Mesenchymal stem cell (in vitro differentiated cells and primary cell): ENCODE measurements around the gene NT5DC3.
A peak's percentile ranks its signal among the peaks of the same experiment; 100 is the strongest.

Experiments used
- DNase-seq: peaks from one replicate; pipeline ENCODE4 v3.0.0-alpha.2; 2013
- H2AFZ ChIP-seq: one replicate; pipeline ENCODE4 v1.6.1; 2013; ENCODE audit warnings: low read depth, mild to moderate bottlenecking, control low read depth, inconsistent platforms, low read length, moderate library complexity
- H2AK5ac ChIP-seq: 2 replicates; pipeline ENCODE4 v1.6.1; 2013; ENCODE audit warnings: low read length, moderate library complexity, mild to moderate bottlenecking, inconsistent platforms; ENCODE audit not compliant: severe bottlenecking
- H2BK120ac ChIP-seq: one replicate; pipeline ENCODE4 v1.6.1; 2013; ENCODE audit warnings: low read depth, mild to moderate bottlenecking, inconsistent platforms, low read length, moderate library complexity
- H2BK12ac ChIP-seq, 2 experiments: one replicate each; pipeline ENCODE4 v1.6.1; 2013; ENCODE audit warnings: inconsistent platforms in 2 of 2, low read length in 2 of 2, mild to moderate bottlenecking in 2 of 2, moderate library complexity in 2 of 2, control low read depth in 1 of 2
- H2BK15ac ChIP-seq: one replicate; pipeline ENCODE4 v1.6.1; 2013; ENCODE audit warnings: mild to moderate bottlenecking, low read depth, inconsistent platforms; ENCODE audit not compliant: poor library complexity, severe bottlenecking
- H2BK5ac ChIP-seq: 2 replicates; pipeline ENCODE4 v1.6.1; 2013; ENCODE audit warnings: low read depth, mild to moderate bottlenecking, low read length, control low read depth, inconsistent platforms; ENCODE audit not compliant: poor library complexity, severe bottlenecking
- H3K14ac ChIP-seq, 2 experiments: one replicate each; pipeline ENCODE4 v1.6.1; 2013; ENCODE audit warnings: inconsistent platforms in 2 of 2, low read length in 2 of 2, control low read depth in 1 of 2, mild to moderate bottlenecking in 1 of 2, moderate library complexity in 1 of 2
- H3K18ac ChIP-seq, 2 experiments: one replicate each; pipeline ENCODE4 v1.6.1; 2013; ENCODE audit warnings: inconsistent platforms in 2 of 2, low read length in 2 of 2, control low read depth in 1 of 2, low read depth in 1 of 2, mild to moderate bottlenecking in 1 of 2
- H3K23ac ChIP-seq, 2 experiments: one replicate each; pipeline ENCODE4 v1.6.1; 2013; ENCODE audit warnings: inconsistent platforms in 2 of 2, low read length in 2 of 2, mild to moderate bottlenecking in 2 of 2, moderate library complexity in 2 of 2, control low read depth in 1 of 2
- H3K27ac ChIP-seq: 2 replicates; pipeline ENCODE4 v1.5.1; 2013; ENCODE audit warnings: mild to moderate bottlenecking, moderate library complexity, low read length, control low read depth, inconsistent platforms; ENCODE audit not compliant: poor library complexity, severe bottlenecking
- H3K27me3 ChIP-seq, 2 experiments: 2 replicates each; pipeline versions ENCODE4 v1.6.1 to v1.7.0; 2013; ENCODE audit warnings: low read length in 2 of 2, mild to moderate bottlenecking in 2 of 2, moderate library complexity in 2 of 2, control low read depth in 1 of 2, inconsistent platforms in 1 of 2; ENCODE audit not compliant: control insufficient read depth in 1 of 2, insufficient read depth in 1 of 2
- H3K36me3 ChIP-seq, 2 experiments: 2 replicates each; pipeline versions ENCODE4 v1.6.1 to v1.7.0; 2013; ENCODE audit warnings: low read length in 2 of 2, control low read depth in 1 of 2, inconsistent platforms in 1 of 2, low read depth in 1 of 2, mild to moderate bottlenecking in 1 of 2; ENCODE audit not compliant: insufficient read depth in 2 of 2, control insufficient read depth in 1 of 2
- H3K4ac ChIP-seq, 2 experiments: one replicate each; pipeline ENCODE4 v1.6.1; 2013; ENCODE audit warnings: inconsistent platforms in 2 of 2, low read length in 2 of 2, mild to moderate bottlenecking in 2 of 2, moderate library complexity in 2 of 2, control low read depth in 1 of 2, low read depth in 1 of 2
- H3K4me1 ChIP-seq: 2 replicates; pipeline ENCODE4 v1.6.1; 2013; ENCODE audit warnings: low read depth, low read length, control low read depth; ENCODE audit not compliant: control insufficient read depth, insufficient read depth
- H3K4me2 ChIP-seq: 2 replicates; pipeline ENCODE4 v1.6.1; 2013; ENCODE audit warnings: low read length, mild to moderate bottlenecking, inconsistent platforms; ENCODE audit not compliant: poor library complexity, severe bottlenecking
- H3K4me3 ChIP-seq, 2 experiments: 2 replicates each; pipeline versions ENCODE4 v1.5.1 to v1.7.0; 2013; ENCODE audit warnings: low read length in 2 of 2, mild to moderate bottlenecking in 2 of 2, control low read depth in 1 of 2, low read depth in 1 of 2; ENCODE audit not compliant: insufficient read depth in 1 of 2
- H3K79me1 ChIP-seq: replicated peaks from 2 replicates; pipeline ENCODE4 v1.6.1; 2013; ENCODE audit warnings: mild to moderate bottlenecking, control low read depth, low read length, inconsistent platforms; ENCODE audit not compliant: poor library complexity, severe bottlenecking
- H3K9ac ChIP-seq: 2 replicates; pipeline ENCODE4 v1.7.0; 2013; ENCODE audit warnings: mild to moderate bottlenecking, low read length, moderate library complexity
- H3K9me3 ChIP-seq: 2 replicates; pipeline ENCODE4 v1.7.0; 2013; ENCODE audit warnings: mild to moderate bottlenecking, low read length; ENCODE audit not compliant: control insufficient read depth
- H4K8ac ChIP-seq: one replicate; pipeline ENCODE4 v1.6.1; 2013; ENCODE audit warnings: inconsistent platforms, mild to moderate bottlenecking, low read length, moderate library complexity
- H4K91ac ChIP-seq: one replicate; pipeline ENCODE4 v1.6.1; 2013; ENCODE audit warnings: mild to moderate bottlenecking, low read length, inconsistent platforms
- WGBS: methylation state at CpG from one replicate; pipeline ENCODE4 v1.1.7; 2013; ENCODE audit warnings: mixed read lengths; 5-methylcytosine and 5-hydroxymethylcytosine counted together

NT5DC3 gene

GRCh38 chr12:103875666-103876065 is 34.6 kb upstream of the NT5DC3 start:
- Histone ChIP-seq H3K14ac (no peak overlapping the region), H3K18ac (no peak overlapping the region), H4K91ac (no peak overlapping the region), H2BK5ac (no peak overlapping the region), H2BK120ac (no peak overlapping the region), H3K4me1 (peaks cover 2% of the 10 kb centered on the region), H3K4me2 (no peak overlapping the region), H3K4me3 (no peak overlapping the region), H3K36me3 (no peaks in the 10 kb centered on the region), H2AK5ac (no peak overlapping the region), H2BK12ac (no peak overlapping the region), H3K9ac (no peak overlapping the region), H4K8ac (no peak overlapping the region), H3K4ac (no peak overlapping the region), H3K27ac (no peak overlapping the region), H3K23ac (no peak overlapping the region), H2AFZ (no peak overlapping the region), H3K27me3 (no peaks in the 10 kb centered on the region), H3K79me1 (no peaks in the 10 kb centered on the region), H2BK15ac (no peak overlapping the region), H3K9me3 (no peaks in the 10 kb centered on the region)
- WGBS = no CpG with 5 or more reads among the region's 1 CpG
- no peak for DNase-seq

GRCh38 chr12:103868215-103868614 is 27.2 kb upstream of the NT5DC3 start:
- Histone ChIP-seq H3K4me2 (no peak overlapping the region), H3K36me3 (no peaks in the 10 kb centered on the region), H3K9ac (no peak overlapping the region), H2BK120ac (no peak overlapping the region), H3K23ac (no peak overlapping the region), H2AFZ (no peak overlapping the region), H3K18ac (no peak overlapping the region), H3K14ac (no peak overlapping the region), H2BK15ac (no peak overlapping the region), H2BK5ac (no peak overlapping the region), H3K27ac (no peak overlapping the region), H2BK12ac (no peak overlapping the region), H3K9me3 (no peaks in the 10 kb centered on the region), H4K91ac (no peak overlapping the region), H3K27me3 (no peaks in the 10 kb centered on the region), H4K8ac (no peak overlapping the region), H2AK5ac (no peak overlapping the region), H3K79me1 (no peaks in the 10 kb centered on the region), H3K4ac (no peak overlapping the region), H3K4me3 (no peak overlapping the region), H3K4me1 (peaks cover 2% of the 10 kb centered on the region)
- no peak for DNase-seq

GRCh38 chr12:103865151-103865730 is 24.2 kb upstream of the NT5DC3 start:
- WGBS = 96% methylated on average over 2 of the region's 2 CpGs
- Histone ChIP-seq H3K79me1 (no peaks in the 10 kb centered on the region), H3K9me3 (no peaks in the 10 kb centered on the region), H3K18ac (peak overlapping the region in 1 of 2 experiments; percentile 44), H3K4me3 (no peak overlapping the region), H3K4me2 (no peak overlapping the region), H2BK12ac (peak overlapping the region in 1 of 2 experiments; percentile 56), H3K36me3 (no peaks in the 10 kb centered on the region), H4K91ac (peak overlapping the region; percentile 78), H3K4me1 (peaks cover 2% of the 10 kb centered on the region), H3K4ac (no peak overlapping the region), H2BK5ac (no peak overlapping the region), H3K23ac (no peak overlapping the region), H3K27ac (no peak overlapping the region), H3K27me3 (no peaks in the 10 kb centered on the region), H3K9ac (no peak overlapping the region), H2AFZ (no peak overlapping the region), H2BK120ac (no peak overlapping the region), H3K14ac (no peak overlapping the region), H4K8ac (no peak overlapping the region), H2AK5ac (peak overlapping the region; percentile 33), H2BK15ac (no peak overlapping the region)
- DNase-seq = no peak

GRCh38 chr12:103864710-103865109 is 23.7 kb upstream of the NT5DC3 start:
- H3K4ac ChIP-seq = no peak overlapping the region
- H3K36me3 ChIP-seq = no peaks in the 10 kb centered on the region
- H3K4me2 ChIP-seq = no peak overlapping the region
- peaks cover 7% of the 10 kb centered on the region for H3K4me1 ChIP-seq
- peak overlapping the region; percentile 33 for H2AK5ac ChIP-seq
- H4K8ac ChIP-seq = no peak overlapping the region
- H3K9me3 ChIP-seq = no peaks in the 10 kb centered on the region
- H2BK120ac ChIP-seq = no peak overlapping the region
- peak overlapping the region; percentile 78 for H4K91ac ChIP-seq
- H3K4me3 ChIP-seq = no peak overlapping the region
- H3K79me1 ChIP-seq = no peaks in the 10 kb centered on the region
- H3K14ac ChIP-seq = no peak overlapping the region
- H2AFZ ChIP-seq = no peak overlapping the region
- WGBS = 96% methylated on average over 6 of the region's 6 CpGs
- no peak overlapping the region for H2BK5ac ChIP-seq
- DNase-seq = no peak
- H2BK12ac ChIP-seq = peak overlapping the region in 1 of 2 experiments; percentile 56
- no peak overlapping the region for H3K27ac ChIP-seq
- H2BK15ac ChIP-seq = no peak overlapping the region
- H3K18ac ChIP-seq = no peak overlapping the region
- H3K9ac ChIP-seq = no peak overlapping the region
- no peaks in the 10 kb centered on the region for H3K27me3 ChIP-seq
- no peak overlapping the region for H3K23ac ChIP-seq
